KMS-11 (cell line): ENCODE data around the gene DCAF12.

Experiments used
- H2AFZ ChIP-seq: fragments of 200-600 bp; sonication (generic); 2 replicates; pipeline ENCODE4 v1.6.1; 2016; ENCODE audit warnings: antibody characterized with exemption, mixed run types, low read depth
- H3K27ac ChIP-seq: fragments of 200-600 bp; sonication (generic); 2 replicates; pipeline ENCODE4 v1.6.1; 2016; ENCODE audit warnings: mild to moderate bottlenecking, mixed run types
- H3K27me3 ChIP-seq: fragments of 200-600 bp; sonication (generic); 2 replicates; pipeline ENCODE4 v1.6.1; 2017; ENCODE audit warnings: mild to moderate bottlenecking, low read depth, mixed run types, moderate library complexity; ENCODE audit not compliant: insufficient read depth
- H3K36me3 ChIP-seq: fragments of 200-600 bp; sonication (generic); 2 replicates; pipeline ENCODE4 v1.6.1; 2017; ENCODE audit warnings: mild to moderate bottlenecking, mixed run types; ENCODE audit not compliant: insufficient read depth
- H3K4me1 ChIP-seq: fragments of 200-600 bp; sonication (generic); 2 replicates; pipeline ENCODE4 v1.6.1; 2016; ENCODE audit warnings: mild to moderate bottlenecking, low read depth, mixed run types; ENCODE audit not compliant: poor library complexity, severe bottlenecking
- H3K4me2 ChIP-seq: fragments of 200-600 bp; sonication (generic); 2 replicates; pipeline ENCODE4 v1.7.0; 2016; ENCODE audit warnings: mild to moderate bottlenecking, mixed run types
- H3K4me3 ChIP-seq: fragments of 200-600 bp; sonication (generic); IDR thresholded peaks from 2 replicates; pipeline ENCODE4 v1.6.1; 2017; ENCODE audit warnings: low read depth, low read length, mixed read lengths; ENCODE audit not compliant: insufficient read depth
- H3K79me2 ChIP-seq: fragments of 200-600 bp; sonication (generic); 2 replicates; pipeline ENCODE4 v1.6.1; 2016; ENCODE audit warnings: low read depth, mixed run types; ENCODE audit not compliant: insufficient read depth
- H3K9ac ChIP-seq: fragments of 200-600 bp; sonication (generic); 2 replicates; pipeline ENCODE4 v1.6.1; 2016; ENCODE audit warnings: mild to moderate bottlenecking, mixed run types
- H4K20me1 ChIP-seq: fragments of 200-600 bp; sonication (generic); 2 replicates; pipeline ENCODE4 v1.6.1; 2016; ENCODE audit warnings: mild to moderate bottlenecking, mixed run types; ENCODE audit not compliant: insufficient read depth
- TF ChIP-seq, protein P1 (sequence below): fragments of 200-600 bp; sonication (generic); conservative IDR thresholded peaks from 2 replicates; pipeline ENCODE4 v1.6.1; 2017; ENCODE audit warnings: low read depth, mild to moderate bottlenecking, antibody characterized with exemption, low read length, moderate library complexity, mixed read lengths

The DCAF12 gene

GRCh38 chr9:34169125-34169524, 42.6 kb upstream of the DCAF12 start:
- Histone ChIP-seq H3K79me2 (no peaks in the 10 kb centered on the region), H2AFZ (no peak overlapping the region), H3K4me2 (no peak overlapping the region), H3K36me3 (no peaks in the 10 kb centered on the region), H3K27me3 (no peaks in the 10 kb centered on the region), H3K4me3 (no peak overlapping the region), H3K27ac (no peak overlapping the region), H3K4me1 (no peaks in the 10 kb centered on the region), H3K9ac (no peak overlapping the region), H4K20me1 (no peaks in the 10 kb centered on the region)
- TF ChIP-seq, protein P1, sequence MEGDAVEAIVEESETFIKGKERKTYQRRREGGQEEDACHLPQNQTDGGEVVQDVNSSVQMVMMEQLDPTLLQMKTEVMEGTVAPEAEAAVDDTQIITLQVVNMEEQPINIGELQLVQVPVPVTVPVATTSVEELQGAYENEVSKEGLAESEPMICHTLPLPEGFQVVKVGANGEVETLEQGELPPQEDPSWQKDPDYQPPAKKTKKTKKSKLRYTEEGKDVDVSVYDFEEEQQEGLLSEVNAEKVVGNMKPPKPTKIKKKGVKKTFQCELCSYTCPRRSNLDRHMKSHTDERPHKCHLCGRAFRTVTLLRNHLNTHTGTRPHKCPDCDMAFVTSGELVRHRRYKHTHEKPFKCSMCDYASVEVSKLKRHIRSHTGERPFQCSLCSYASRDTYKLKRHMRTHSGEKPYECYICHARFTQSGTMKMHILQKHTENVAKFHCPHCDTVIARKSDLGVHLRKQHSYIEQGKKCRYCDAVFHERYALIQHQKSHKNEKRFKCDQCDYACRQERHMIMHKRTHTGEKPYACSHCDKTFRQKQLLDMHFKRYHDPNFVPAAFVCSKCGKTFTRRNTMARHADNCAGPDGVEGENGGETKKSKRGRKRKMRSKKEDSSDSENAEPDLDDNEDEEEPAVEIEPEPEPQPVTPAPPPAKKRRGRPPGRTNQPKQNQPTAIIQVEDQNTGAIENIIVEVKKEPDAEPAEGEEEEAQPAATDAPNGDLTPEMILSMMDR: no peak

DNA sequence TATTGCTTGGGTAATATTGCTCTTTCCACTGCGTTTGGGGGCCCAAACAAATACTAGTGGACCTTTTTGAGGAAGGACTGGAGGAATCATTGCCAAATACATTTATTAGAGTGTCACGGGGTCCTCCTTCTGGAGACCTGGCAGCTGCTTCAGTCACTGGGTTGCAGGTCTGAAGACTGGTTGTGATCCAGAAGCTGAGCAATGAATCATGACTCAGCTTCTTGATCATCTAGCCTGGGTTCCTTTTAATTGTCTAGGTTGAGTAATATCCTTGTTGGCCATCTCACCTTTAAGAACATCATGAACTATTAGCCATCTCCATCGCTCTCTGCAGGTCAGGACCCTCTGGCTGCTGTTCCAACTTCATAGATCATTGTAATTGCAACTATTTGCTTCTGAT, 36.9 kb upstream of the DCAF12 start:
- Histone ChIP-seq H2AFZ (no peak overlapping the region), H3K4me3 (no peak overlapping the region), H3K36me3 (no peaks in the 10 kb centered on the region), H4K20me1 (no peaks in the 10 kb centered on the region), H3K4me2 (no peak overlapping the region), H3K79me2 (no peaks in the 10 kb centered on the region), H3K27me3 (no peaks in the 10 kb centered on the region), H3K4me1 (no peaks in the 10 kb centered on the region), H3K27ac (no peak overlapping the region), H3K9ac (no peak overlapping the region)
- TF ChIP-seq, protein P1: no peak

DNA sequence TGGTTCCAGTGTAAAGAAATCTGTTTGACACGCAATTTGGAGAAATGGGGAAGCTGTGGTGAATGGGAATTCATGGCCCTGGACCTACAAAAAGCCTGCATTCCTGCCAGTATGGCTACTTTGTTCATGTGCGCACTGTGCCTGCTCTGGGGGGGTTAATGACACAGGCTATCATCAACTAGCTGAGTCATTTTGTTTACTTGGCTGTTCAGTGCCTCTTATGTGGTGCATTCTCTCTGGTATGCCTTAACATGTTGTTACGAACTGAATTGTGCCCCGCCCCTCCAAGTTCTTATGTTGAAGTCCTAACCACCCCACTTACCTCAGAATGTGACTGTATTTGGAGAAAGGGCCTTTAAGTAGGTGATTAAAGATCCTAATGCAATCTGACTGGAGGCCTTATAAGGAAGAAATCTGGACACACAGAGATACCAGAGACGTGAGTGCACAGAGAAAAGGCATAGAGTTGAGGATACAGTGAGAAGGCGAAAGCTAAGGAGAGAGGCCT, 31.9 kb upstream of the DCAF12 start:
- Histone ChIP-seq H3K4me3 (no peak overlapping the region), H3K4me1 (no peaks in the 10 kb centered on the region), H4K20me1 (no peaks in the 10 kb centered on the region), H2AFZ (no peak overlapping the region), H3K9ac (no peak overlapping the region), H3K27ac (no peak overlapping the region), H3K4me2 (no peak overlapping the region), H3K36me3 (no peaks in the 10 kb centered on the region), H3K79me2 (no peaks in the 10 kb centered on the region), H3K27me3 (no peaks in the 10 kb centered on the region)
- TF ChIP-seq, protein P1: no peak

DNA sequence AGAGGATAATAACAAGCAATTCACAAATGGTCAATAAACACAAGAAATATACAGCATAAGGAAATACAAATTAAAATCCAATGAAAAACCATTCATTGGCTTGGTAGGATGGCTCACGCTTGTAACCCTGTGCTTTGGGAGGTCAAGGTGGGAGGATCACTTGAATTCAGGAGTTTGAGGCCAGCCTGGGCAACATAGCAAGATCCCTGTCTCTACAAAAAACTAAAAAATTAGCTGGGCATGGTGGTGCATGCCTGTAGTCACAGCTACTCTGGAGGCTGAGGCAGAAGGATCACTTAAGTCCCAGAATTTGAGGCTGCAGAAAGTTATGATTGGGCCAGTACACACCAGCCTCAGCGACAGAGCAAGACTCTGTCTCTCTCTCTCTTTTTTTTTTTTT, 31.4 kb upstream of the DCAF12 start:
- H3K27ac ChIP-seq: no peak overlapping the region

More for the DNA sequence above, 31.4 kb upstream of the DCAF12 start:
- H2AFZ ChIP-seq: no peak overlapping the region
- TF ChIP-seq, protein P1: no peak
- no peak overlapping the region for H3K4me3 ChIP-seq
- no peaks in the 10 kb centered on the region for H3K79me2 ChIP-seq
- no peak overlapping the region for H3K9ac ChIP-seq
- H3K27me3 ChIP-seq: no peaks in the 10 kb centered on the region
- H3K4me1 ChIP-seq: no peaks in the 10 kb centered on the region
- H3K36me3 ChIP-seq: no peaks in the 10 kb centered on the region
- no peaks in the 10 kb centered on the region for H4K20me1 ChIP-seq
- H3K4me2 ChIP-seq: no peak overlapping the region
